HTR-8/SVneo (cell line): ENCODE results near the gene SYT8.

Experiments used
- DNase-seq: peaks from one replicate; pipeline ENCODE4 v3.0.0; 2011; ENCODE audit warnings: low spot score, mixed read lengths; ENCODE audit not compliant: insufficient read length
- FAIRE-seq: peaks from 2 replicates; lab custom pipeline; 2011; peaks lifted over from hg19 to GRCh38; lab: Jason Lieb, UNC

The SYT8 gene

DNA sequence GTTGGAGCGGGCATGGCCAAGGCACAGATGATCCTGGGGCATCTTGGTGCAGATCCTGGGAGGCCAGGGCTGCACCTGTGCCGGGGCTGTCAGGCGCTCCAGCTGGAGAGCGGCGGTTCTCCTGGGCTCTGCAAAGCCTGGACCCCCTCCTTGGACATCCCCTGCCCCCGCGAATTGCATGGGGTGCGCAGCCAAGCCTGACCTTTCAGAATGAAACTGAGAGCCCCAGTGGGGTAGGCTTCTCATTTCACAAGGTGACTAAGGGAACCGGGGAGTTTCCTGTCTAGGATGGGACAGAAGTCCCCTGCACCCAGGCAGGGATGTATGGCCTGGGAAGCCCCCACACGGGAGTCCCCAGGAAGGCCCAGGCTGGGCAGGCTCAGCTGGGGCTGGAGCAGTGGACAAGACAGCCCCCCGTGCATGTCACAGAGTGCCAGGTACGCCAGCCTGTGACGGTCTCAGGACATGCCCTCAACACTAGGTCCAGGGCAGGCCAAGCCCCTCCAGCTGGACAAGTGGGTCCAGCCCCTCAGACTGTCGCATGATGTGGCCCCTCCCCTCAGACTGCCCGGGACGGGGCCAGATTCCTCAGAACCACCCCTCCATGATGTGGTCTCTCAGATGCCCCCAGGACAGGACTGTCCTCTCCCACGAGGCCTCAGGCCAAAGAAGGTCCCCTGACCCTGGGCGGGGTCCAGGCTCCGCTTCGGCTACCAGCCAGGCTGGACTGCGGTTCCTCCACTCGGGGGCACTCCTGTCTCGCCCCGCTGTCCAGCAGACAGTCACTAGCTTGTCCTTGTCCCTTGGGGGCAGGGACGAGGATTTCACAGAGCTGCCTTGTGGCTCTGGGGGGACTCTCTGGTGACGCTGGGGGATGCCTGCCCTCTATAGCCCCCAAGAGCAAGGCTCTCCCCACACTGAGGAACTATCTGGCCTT is 20.4 kb downstream of the SYT8 start:
- FAIRE-seq: no peak
- DNase-seq: no peak

GRCh38 chr11:1855886-1856265 is 21.1 kb downstream of the SYT8 start:
- FAIRE-seq: no peak

GRCh38 chr11:1856306-1857005 is 21.7 kb downstream of the SYT8 start:
- FAIRE-seq: no peak

More at GRCh38 chr11:1855886-1856265, 21.1 kb downstream of the SYT8 start:
- DNase-seq: no peak

GRCh38 chr11:1857064-1857463 is 22.3 kb downstream of the SYT8 start:
- DNase-seq (no peak), FAIRE-seq (no peak)

More at GRCh38 chr11:1856306-1857005, 21.7 kb downstream of the SYT8 start:
- DNase-seq: no peak

DNA sequence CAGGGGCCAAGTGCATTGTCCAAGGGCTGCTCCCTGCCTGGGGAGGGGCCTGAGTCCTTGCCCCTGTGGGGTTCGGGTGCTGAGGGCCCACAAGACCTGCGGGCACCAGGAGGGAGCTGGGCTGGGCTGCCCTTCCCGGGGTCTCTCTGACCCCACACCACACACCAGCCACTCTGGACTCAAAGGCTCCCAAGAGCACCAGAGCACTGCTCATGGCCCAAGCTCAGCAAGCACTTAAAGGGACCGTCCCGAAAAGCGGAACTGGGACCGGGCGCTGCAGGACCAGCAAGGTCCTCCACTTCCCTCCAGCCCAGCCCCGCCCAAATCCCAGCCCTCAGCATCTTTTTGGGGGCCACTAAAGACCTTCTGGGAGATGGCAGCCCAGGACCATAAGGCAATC is 23.4 kb downstream of the SYT8 start:
- DNase-seq: no peak
- no peak for FAIRE-seq

- DNase-seq: no peak
- no peak for FAIRE-seq
Observed at GRCh38 chr11:1858576-1858975, 23.8 kb downstream of the SYT8 start.

DNA sequence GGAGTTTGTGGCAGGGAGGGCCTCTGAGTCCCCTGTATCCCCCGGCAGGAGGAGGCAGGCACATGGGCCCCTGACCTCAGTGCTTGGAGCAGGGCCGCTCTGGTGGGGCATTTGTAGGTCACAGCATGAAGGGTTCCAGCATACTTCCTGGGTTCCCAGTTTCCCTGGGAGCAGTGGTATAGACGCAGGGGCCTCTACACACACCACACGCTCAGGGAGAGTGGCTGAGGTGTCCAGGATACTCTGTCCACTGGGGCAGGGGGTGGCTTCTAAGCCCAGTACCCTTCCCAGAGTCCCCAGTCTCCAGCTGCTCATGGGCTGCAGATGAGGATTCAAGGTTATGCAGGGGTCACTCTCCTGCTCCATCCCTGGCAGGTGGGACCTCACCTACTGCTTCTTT is 24.2 kb downstream of the SYT8 start:
- no peak for DNase-seq
- FAIRE-seq: no peak

DNA sequence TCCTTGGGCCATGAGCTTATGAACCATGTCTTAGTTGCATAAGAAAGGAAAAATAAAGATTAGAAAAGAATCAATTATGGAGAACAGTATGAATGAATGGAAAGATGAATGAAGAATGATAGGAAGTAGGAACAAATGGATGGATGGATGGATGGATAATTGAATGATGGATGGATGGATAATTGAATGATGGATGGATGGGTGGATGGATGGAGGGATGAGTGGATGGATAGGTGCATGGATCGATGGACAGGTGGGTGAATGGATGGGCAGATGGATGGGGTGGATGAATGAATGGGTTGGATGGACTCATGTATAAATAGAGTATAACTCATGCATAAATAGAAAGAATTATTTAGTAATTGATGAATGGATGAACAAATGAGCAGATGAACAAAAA is 25.3 kb downstream of the SYT8 start:
- FAIRE-seq: no peak
- DNase-seq: no peak

GRCh38 chr11:1861435-1862411 is 26.9 kb downstream of the SYT8 start:
- FAIRE-seq (no peak), DNase-seq (no peak)

GRCh38 chr11:1862588-1863351 is 28.0 kb downstream of the SYT8 start:
- FAIRE-seq: peak; percentile 87

GRCh38 chr11:1863352-1864216 is 28.8 kb downstream of the SYT8 start:
- DNase-seq (peak; percentile 39), FAIRE-seq (no peak)

More at GRCh38 chr11:1862588-1863351, 28.0 kb downstream of the SYT8 start:
- peak; percentile 38 for DNase-seq

DNA sequence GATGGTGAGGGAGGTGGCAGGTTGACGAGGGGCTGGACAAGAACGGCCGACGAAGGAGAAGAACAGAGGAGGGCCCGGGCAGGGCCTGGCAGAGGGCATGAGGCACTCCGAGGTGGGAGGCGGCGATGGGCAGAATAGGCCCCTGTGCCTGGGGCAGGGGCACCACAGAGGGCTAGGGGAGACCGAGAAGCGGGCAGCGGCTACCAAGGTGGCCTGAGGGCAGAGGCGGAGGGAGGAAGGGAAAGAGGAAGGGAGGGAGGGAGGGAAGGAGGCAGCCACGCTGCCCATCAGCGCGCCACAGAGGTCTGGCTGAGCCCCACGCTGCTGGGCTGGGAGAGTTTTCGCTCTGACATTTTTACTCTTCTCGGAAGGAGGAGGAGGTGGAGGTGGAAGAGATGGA is 29.4 kb downstream of the SYT8 start:
- DNase-seq: no peak
- FAIRE-seq: no peak

- DNase-seq (no peak), FAIRE-seq (no peak)
Observed at GRCh38 chr11:1864831-1865665, 30.3 kb downstream of the SYT8 start.

- no peak for FAIRE-seq
- no peak for DNase-seq
Observed at GRCh38 chr11:1866226-1866625, 31.4 kb downstream of the SYT8 start.

GRCh38 chr11:1866776-1867175 is 32.0 kb downstream of the SYT8 start:
- FAIRE-seq (no peak), DNase-seq (no peak)

GRCh38 chr11:1867381-1867780 is 32.6 kb downstream of the SYT8 start:
- no peak for FAIRE-seq
- no peak for DNase-seq

DNA sequence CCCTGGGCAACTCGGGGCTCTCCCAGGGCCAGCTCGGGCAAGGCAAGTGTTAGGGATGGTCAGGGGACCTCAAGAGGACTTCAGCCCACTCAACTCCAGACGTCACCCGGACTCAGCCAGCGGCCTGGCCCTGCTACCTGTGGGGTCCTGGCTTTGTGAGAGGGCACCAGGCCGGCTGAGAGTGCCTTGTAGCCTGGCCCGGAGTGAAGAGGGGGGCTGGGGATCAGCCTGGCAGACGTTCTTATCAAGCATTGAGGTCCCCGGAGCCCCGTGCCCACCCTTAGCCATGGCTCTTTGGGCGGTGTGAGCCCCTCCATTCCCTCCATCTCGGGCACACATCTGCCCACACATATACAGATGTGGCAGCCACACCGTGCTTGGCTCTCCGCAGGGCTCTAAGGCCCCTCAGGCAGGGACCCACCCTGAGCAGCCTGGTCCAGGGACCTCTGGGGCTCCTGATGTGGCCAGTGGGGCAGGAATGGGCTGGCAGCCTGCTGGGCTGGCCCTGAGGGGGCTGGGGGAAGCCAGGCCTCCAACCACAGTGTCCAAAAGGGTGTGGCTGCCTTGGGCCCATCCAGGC is 33.4 kb downstream of the SYT8 start:
- DNase-seq (no peak), FAIRE-seq (no peak)
